HT1080 (cell line): ENCODE results near the gene MRS2. TPM values are rescaled to one million over a fixed set of nuclear protein-coding genes. Genes with fewer than 3 reads are reported as not detected.

ENCODE experiments used
- DNase-seq: peaks from one replicate; pipeline ENCODE4 v3.0.0-alpha.2; 2015; ENCODE audit warnings: low read depth
- total RNA-seq: library from RNA; depleted of rRNA; stranded (reverse); fragments of >200 nt; shearing (Covaris generic); gene quantifications from 2 replicates; pipeline ENCODE4 v1.2.3, GENCODE V29; 2014

Gene MRS2
- total RNA-seq, 1 experiment from 2014 or later, result 19.4 TPM

DNA sequence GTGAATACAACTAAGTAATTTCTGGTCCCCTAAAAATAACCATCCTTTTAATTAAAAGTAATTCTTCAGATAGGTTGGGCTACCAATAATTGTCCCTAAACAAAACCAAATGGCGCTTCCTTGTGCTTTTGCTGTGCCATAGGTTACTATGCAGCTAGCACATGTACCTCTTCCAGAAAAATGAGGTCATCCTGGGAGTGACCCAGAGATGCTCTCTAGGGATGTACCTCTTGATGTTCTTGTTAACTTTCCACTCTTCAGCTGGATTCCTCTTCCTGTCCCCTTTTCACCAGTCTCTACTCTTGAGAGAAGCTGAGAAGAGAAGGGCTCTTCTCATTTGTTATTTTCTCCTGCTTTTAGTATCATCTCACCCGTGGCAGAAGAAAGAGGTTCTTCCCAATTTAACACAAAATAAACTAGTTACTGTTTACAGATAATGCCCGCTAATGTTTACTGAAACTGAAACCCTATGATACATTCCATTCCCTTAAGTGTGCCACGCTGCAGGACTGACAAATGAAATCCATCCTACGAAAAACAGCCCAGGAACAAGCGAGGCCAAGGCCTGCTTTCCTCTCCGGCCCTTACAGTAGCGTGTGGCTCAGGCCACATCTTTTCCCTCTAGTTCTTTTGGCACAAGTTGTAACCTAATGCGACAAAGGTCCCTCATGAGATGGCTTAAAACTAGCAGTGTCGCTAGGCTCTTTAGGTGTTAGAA is 24.2 kb downstream of the MRS2 start:
- no peak for DNase-seq

DNA sequence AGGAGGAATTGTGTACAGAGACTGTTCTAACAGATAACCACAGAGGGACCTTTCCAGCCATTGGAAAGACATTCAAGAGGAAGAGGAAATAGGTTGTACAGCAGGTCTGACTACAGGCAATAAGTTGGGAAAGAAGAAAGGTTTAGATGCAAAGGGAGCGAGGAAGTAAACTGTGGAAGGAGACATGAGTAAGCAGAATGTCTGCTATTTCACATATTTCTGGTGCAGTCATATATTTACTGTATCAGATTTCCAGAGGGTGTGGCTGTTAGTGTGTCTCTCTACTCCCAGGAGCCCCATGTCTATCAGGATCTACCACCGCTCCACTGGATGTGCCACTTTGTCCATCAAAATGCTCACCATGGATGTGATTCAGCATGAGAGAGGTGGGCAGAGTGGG is 25.9 kb downstream of the MRS2 start:
- peak; percentile 38 for DNase-seq

DNA sequence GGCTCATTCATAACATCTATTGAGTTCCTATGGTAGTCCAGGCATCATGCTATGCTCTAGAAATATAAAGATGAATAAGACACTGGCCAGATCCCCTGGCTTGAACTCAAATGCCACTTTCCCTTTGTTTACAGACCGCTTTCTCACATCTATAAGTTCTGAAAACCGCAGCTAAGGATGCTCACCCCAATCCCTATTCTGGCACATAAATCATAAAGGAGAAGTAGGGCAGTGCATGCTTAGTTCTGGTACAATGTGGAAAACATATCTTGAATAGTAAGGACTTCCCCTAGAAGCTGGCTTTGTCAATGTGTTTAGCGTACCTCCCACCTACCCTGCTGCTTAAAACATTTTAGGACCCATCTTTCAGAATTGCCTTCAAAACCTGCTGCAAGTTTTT is 26.4 kb downstream of the MRS2 start:
- DNase-seq, result no peak

- DNase-seq, result no peak
Observed at GRCh38 chr6:24430086-24430485, 27.4 kb downstream of the MRS2 start.

DNA sequence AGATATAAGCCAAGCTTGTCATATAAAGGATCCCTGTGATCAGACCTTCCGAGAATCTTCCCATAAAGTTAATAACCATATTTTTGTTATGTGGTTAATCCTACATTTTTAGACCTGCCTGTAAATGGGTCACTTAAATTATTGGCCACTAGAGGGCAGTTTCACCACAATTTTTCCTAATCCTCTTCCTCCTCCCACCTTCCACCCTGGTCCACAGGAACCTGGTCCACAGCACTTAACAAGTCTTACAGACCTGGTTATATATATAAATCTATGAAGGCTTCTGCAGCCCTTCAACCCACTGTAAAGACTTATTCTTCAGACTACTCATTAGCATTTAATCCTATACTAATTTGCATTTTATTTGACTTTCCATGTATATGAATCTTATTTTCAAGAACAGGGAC is 28.3 kb downstream of the MRS2 start:
- peak; percentile 50 for DNase-seq

DNA sequence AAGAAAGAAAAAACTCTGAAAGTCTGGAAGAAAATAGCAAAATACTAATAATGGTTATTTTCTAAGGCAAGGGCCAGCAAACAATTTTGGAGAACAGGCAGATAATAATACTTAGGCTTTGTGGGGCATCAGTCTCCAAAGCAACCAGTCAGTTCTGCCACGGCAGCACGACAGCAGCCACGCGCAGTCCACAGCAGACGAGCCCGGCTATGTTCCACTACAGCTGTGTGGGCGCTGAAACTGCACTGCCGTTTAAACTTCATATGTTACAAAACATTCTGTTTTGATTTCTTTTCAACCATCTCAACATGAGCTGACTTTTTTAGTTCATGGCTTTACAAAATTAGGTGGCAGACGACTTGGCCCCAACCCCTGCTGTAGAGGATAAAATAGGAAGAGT is 29.9 kb downstream of the MRS2 start:
- DNase-seq, result no peak

GRCh38 chr6:24436979-24437378 is 34.2 kb downstream of the MRS2 start:
- no peak for DNase-seq

- peak; percentile 25 for DNase-seq
Observed at GRCh38 chr6:24439858-24440539, 37.3 kb downstream of the MRS2 start.

DNA sequence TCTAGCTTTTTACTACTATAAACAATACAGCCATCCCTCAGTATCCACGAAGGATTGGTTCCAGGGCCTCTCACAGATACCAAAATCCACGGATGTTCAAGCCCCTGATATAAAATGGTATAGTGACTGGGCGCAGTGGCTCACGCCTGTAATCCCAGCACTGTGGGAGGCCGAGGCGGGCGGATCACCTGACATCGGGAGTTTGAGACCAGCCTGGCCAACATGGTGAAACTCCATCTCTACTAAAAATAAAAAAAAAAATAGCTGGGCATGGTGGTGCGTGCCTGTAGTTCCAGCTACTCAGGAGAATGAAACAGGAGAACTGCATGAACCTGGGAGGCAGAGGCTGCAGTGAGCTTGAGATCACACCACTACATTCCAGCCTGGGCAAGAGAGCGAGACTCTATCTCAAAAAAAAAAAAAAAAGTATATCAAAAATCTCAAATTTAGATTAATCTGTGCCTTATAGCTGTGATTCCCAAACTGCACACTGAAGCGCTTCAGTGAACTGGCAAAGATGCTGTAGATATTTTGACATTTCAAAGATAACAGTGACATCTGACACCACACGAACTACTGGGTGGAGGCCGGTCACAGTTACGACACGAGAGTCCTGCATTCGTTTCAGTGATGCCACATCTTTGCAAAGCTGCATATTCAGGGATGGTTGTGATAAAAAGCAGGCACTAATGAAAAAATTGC is 38.3 kb downstream of the MRS2 start:
- DNase-seq, result no peak

- no peak for DNase-seq
Observed at GRCh38 chr6:24441599-24441904, 38.8 kb downstream of the MRS2 start.

DNA sequence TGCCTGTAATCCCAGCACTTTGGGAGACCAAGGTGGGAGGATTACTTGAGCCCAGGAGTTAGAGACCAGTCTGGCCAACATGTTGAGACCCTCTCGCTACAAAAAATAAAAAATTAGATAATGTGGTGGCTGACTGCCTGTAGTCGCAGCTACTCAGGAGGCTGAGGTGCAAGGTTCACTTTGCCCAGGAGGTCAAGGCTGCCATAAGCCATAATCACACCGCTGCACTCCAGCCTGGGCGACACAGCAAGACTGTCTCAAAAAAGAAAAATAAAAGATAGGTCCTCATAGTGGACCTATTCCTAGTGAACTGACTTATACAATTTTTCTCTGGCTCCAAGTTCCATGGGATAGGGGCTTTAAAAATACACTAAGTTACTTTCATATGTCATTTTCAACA is 41.9 kb downstream of the MRS2 start:
- no peak for DNase-seq

DNA sequence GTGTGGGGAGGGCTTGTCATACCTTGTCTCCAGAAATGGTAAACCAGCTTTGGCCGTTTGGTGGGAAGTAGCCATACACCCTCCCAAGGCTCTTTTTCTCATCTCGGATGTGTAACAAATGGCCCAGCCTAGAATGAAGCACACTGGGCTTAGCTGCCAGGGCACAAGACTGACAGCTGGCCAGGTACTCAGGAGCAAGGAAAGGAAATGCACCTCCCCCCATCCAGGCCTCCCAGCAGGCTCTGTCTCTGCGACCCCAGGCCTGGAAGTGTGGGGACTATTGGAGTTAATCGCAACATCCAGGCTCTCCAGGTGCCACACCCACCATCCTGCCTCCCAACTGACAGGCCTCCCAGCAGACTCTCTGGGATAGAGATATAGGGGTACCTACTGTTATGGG is 43.0 kb downstream of the MRS2 start:
- no peak for DNase-seq

- no peak for DNase-seq
Observed at GRCh38 chr6:24446670-24447069, 43.9 kb downstream of the MRS2 start.

DNA sequence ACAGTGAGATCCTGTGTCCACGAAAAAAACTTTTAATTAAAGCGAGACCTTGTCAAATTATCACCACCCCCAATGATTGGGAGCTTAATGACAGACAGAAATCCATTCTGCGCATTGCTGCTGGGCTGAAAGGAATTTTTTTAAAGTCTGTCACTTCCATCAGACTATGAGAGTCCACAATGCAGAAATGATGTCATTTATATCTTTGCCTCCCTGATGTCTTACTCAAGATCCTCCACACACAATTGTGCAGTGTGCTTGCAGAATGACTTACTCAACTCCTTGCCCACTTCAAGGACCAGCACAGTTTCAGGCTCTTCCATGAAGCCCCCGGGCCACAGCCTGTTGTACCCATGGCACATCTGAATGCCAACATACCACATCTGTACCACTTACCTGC is 45.7 kb downstream of the MRS2 start:
- DNase-seq, result no peak

- DNase-seq, result no peak
Observed at GRCh38 chr6:24448828-24449525, 46.2 kb downstream of the MRS2 start.

- no peak for DNase-seq
Observed at GRCh38 chr6:24451581-24452388, 49.0 kb downstream of the MRS2 start.

- no peak for DNase-seq
Observed at GRCh38 chr6:24453921-24454320, 51.2 kb downstream of the MRS2 start.

- no peak for DNase-seq
Observed at GRCh38 chr6:24454452-24454851, 51.7 kb downstream of the MRS2 start.

DNA sequence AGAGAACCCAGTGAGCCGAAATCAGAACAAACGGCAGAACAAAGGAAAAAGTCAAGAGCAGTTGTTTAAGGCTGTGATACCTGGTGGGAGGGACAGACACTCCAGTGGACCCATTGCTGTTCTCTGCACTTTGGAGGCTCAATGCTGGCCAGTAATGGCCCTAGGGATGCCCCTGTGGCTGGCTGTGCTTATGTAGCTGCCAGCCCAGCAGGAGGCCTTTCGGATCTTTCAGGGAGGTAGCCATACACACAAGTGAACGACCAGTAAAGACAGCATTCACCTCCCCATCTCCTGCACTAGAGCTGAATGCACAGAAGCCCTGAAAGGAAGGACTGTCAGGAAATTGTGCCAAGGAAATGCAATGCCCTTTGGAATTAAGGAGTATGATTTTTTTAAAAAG is 52.3 kb downstream of the MRS2 start:
- DNase-seq, result no peak

DNA sequence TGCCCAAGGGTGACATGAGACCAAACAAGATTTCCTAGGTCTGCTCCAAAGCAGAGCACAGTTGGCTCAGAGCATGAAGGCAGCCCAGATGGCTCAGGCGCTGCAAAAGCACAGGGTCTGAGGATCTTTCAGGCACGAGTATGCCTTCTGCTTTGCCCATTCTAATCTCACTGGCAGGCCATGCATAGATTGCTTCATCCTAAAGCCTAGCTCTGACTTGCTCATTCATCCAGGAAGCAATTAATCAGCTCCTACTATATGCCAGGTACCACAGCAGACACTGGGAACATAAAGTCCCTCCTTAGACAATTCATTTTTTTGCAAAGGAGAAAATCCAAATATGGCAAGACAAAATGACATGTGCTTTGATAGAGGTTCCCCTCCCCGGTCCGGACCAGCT is 55.4 kb downstream of the MRS2 start:
- no peak for DNase-seq

- DNase-seq, result no peak
Observed at GRCh38 chr6:24458941-24459340, 56.2 kb downstream of the MRS2 start.
